Mucosa of descending colon (tissue), 3 donors: ENCODE data around the gene ADM5. TPM values are rescaled to one million over a fixed set of nuclear protein-coding genes. Genes with fewer than 3 reads are reported as not detected.
A peak's percentile ranks its signal among the peaks of the same experiment; 100 is the strongest.

ENCODE experiments used
- ATAC-seq: fragments of 200-7000 bp; cut with Tn5 transposase; one replicate; pipeline ENCODE4 v1.9.1; 2020; ENCODE audit warnings: mild to moderate bottlenecking, moderate library complexity
- DNase-seq, 3 donors: peaks; one replicate each; pipeline ENCODE4 v3.0.0-alpha.2; 2020
- H3K36me3 ChIP-seq: fragments of 200-600 bp; one replicate; pipeline ENCODE4 v1.8.0; 2021; ENCODE audit warnings: low read depth, mild to moderate bottlenecking
- H3K4me1 ChIP-seq: fragments of 200-600 bp; one replicate; pipeline ENCODE4 v1.8.0; 2021; ENCODE audit warnings: low read depth, mild to moderate bottlenecking
- H3K4me3 ChIP-seq: fragments of 200-600 bp; one replicate; pipeline ENCODE4 v1.8.0; 2021; ENCODE audit warnings: mild to moderate bottlenecking
- H3K9me3 ChIP-seq: fragments of 200-600 bp; one replicate; pipeline ENCODE4 v1.8.0; 2021; ENCODE audit warnings: mild to moderate bottlenecking
- CTCF ChIP-seq: fragments of 200-600 bp; IDR thresholded peaks from one replicate; pipeline ENCODE4 v1.8.0; 2022; ENCODE audit warnings: antibody characterized with exemption, mild to moderate bottlenecking
- intact Hi-C, 2 donors: fragments of 100-400 bp; cut with DNase I in 1 of 2; cut with micrococcal nuclease in 1 of 2; formaldehyde crosslinking; loops; one replicate each; pipeline versions ENCODE4 v1.11.0 to v1.11.1; 2022; cut with DNase I, micrococcal nuclease
- total RNA-seq, 3 donors: library from RNA; stranded (reverse); fragmentation: NEBNext Ultra II Directional in 2 of 3; extraction: Animal tissue kit (Norgen Biotek cat#: 25700) in 2 of 3; gene quantifications; one replicate each; pipeline versions ENCODE4 v1.2.1 to v1.2.4, GENCODE V29; 2021 to 2023
- donor health status: DM: no; HTN: no; CAD: no; lungs with moderate emphysema.
- donor health status: DM: no; HTN: no; CAD: no.
- donor health status: DM: no; HTN: yes; CAD: no.

Gene ADM5
- total RNA-seq, 3 donors from 2014 or later, result 0.69 to 1.3 (median 1.2) TPM

GRCh38 chr19:49688531-49689132, 762 bp upstream of the ADM5 start:
- no peak for DNase-seq
- Histone ChIP-seq H3K4me3 (no peak overlapping the region), H3K36me3 (no peaks in the 10 kb centered on the region), H3K4me1 (peaks cover 17% of the 10 kb centered on the region), H3K9me3 (no peaks in the 10 kb centered on the region)
- intact Hi-C loops, result loop anchor here in 1 of 2 donors (10.0 kb wide), 1 partner anchor 104 kb away; the partner anchor contains the start of genes NOSIP and PRRG2
- TF ChIP-seq CTCF, result no peak
- ATAC-seq, result no peak

- Histone ChIP-seq H3K4me1 (peaks cover 17% of the 10 kb centered on the region), H3K36me3 (no peaks in the 10 kb centered on the region), H3K4me3 (no peak overlapping the region), H3K9me3 (no peaks in the 10 kb centered on the region)
- DNase-seq (no peak), ATAC-seq (peak; percentile 26)
- intact Hi-C loops, result no loop called here
- TF ChIP-seq CTCF, result no peak
Measured at GRCh38 chr19:49690079-49690655, 773 bp downstream of the ADM5 start.

- Histone ChIP-seq H3K9me3 (no peaks in the 10 kb centered on the region), H3K36me3 (no peaks in the 10 kb centered on the region), H3K4me3 (no peak within 1 kb of the TSS), H3K4me1 (peaks cover 17% of the 10 kb centered on the region)
- TF ChIP-seq CTCF, result no peak
- intact Hi-C loops, result no loop called here
- peak; percentile 73 for ATAC-seq
- DNase-seq, result peak in 2 of 3 donors; percentile 67 to 80
Measured at GRCh38 chr19:49690656-49691242, 1.4 kb downstream of the ADM5 start, which contains the start of gene CPT1C. Gene CPT1C (plus strand): TSS chr19:49691116. CDS start chr19:49692253, 1,137 bp downstream.

GRCh38 chr19:49691243-49692146, 2.1 kb downstream of the ADM5 start:
- no peak for TF ChIP-seq CTCF
- H3K4me3 ChIP-seq, result no peak overlapping the region
- peaks cover 17% of the 10 kb centered on the region for H3K4me1 ChIP-seq
- intact Hi-C loops, result no loop called here
- no peaks in the 10 kb centered on the region for H3K9me3 ChIP-seq
- peak in 1 of 3 donors; percentile 33 for DNase-seq
- peak; percentile 18 for ATAC-seq
- no peaks in the 10 kb centered on the region for H3K36me3 ChIP-seq

- no peak for TF ChIP-seq CTCF
- Histone ChIP-seq H3K4me1 (peaks cover 17% of the 10 kb centered on the region), H3K36me3 (no peaks in the 10 kb centered on the region), H3K4me3 (no peak overlapping the region), H3K9me3 (no peaks in the 10 kb centered on the region)
- DNase-seq (no peak), ATAC-seq (no peak)
- intact Hi-C loops, result no loop called here
Measured at GRCh38 chr19:49692147-49692506, 2.7 kb downstream of the ADM5 start.
